HEK293 (cell line): Measurements from ENCODE around the gene CPNE5.

Experiments used
- CTCF ChIA-PET: fragments of 350-600 bp; formaldehyde crosslinking; extraction: SDS; loops from one replicate; lab custom pipeline; 2021; ENCODE audit warnings: antibody characterized with exemption; lab: Yijun Ruan, JAX
- POLR2A ChIA-PET: fragments of 300-600 bp; formaldehyde crosslinking; extraction: SDS; loops from one replicate; lab custom pipeline; 2020; ENCODE audit warnings: antibody characterized with exemption, inconsistent platforms; lab: Yijun Ruan, JAX
- H3K27ac ChIP-seq: fragments of 200-500 bp; sonication (Bioruptor generic); 2 replicates; pipeline ENCODE4 v1.5.1; 2014; ENCODE audit warnings: low read depth, low read length, control low read depth, inconsistent platforms; ENCODE audit errors: extremely low read depth
- H3K36me3 ChIP-seq, 2 experiments: fragments of 200-500 bp in 1 of 2; sonication (Bioruptor generic) in 1 of 2; 1 replicate in 1 of 2; 2 replicates in 1 of 2; pipeline ENCODE4 v1.5.1; 2014 to 2017; ENCODE audit warnings: inconsistent platforms in 2 of 2, low read length in 2 of 2; ENCODE audit not compliant: control insufficient read depth in 2 of 2, insufficient read depth in 1 of 2
- H3K4me1 ChIP-seq: fragments of 200-500 bp; sonication (Bioruptor generic); 2 replicates; pipeline ENCODE4 v1.5.1; 2014; ENCODE audit warnings: mild to moderate bottlenecking, low read length, inconsistent platforms; ENCODE audit not compliant: control insufficient read depth, insufficient read depth
- H3K4me3 ChIP-seq: 2 replicates; pipeline ENCODE4 v1.5.1; 2011; ENCODE audit warnings: low read depth, mild to moderate bottlenecking, control low read depth, low read length, moderate library complexity
- H3K9me3 ChIP-seq: fragments of 200-500 bp; sonication (Bioruptor generic); 2 replicates; pipeline ENCODE4 v1.5.1; 2014; ENCODE audit warnings: low read depth, low read length, inconsistent platforms; ENCODE audit not compliant: control insufficient read depth, insufficient read depth
- BCL11A ChIP-seq: fragments of 450-650 bp; formaldehyde crosslinking; IDR thresholded peaks from 2 replicates; pipeline ENCODE4 v1.5.1; 2016; ENCODE audit warnings: low read depth, missing biosample characterization, missing genetic modification characterization
- FEZF1 ChIP-seq: fragments of 450-650 bp; formaldehyde crosslinking; IDR thresholded peaks from 2 replicates; pipeline ENCODE4 v1.5.1; 2016; ENCODE audit warnings: missing biosample characterization, missing genetic modification characterization
- GFI1B ChIP-seq: fragments of 450-650 bp; formaldehyde crosslinking; IDR thresholded peaks from 2 replicates; pipeline ENCODE4 v1.5.1; 2016; ENCODE audit warnings: missing biosample characterization, missing genetic modification characterization
- HOXC10 ChIP-seq: sonication (generic); formaldehyde crosslinking; IDR thresholded peaks from 2 replicates; pipeline ENCODE4 v1.8.1; 2023; ENCODE audit warnings: mild to moderate bottlenecking, missing genetic modification reagents
- SCRT1 ChIP-seq: fragments of 450-650 bp; formaldehyde crosslinking; IDR thresholded peaks from 2 replicates; pipeline ENCODE4 v1.5.1; 2016; ENCODE audit warnings: missing biosample characterization, missing genetic modification characterization, borderline replicate concordance
- WT1 ChIP-seq: fragments of 450-650 bp; formaldehyde crosslinking; IDR thresholded peaks from 2 replicates; pipeline ENCODE4 v1.5.1; 2016; ENCODE audit warnings: missing biosample characterization, missing genetic modification characterization
- ZBTB7A ChIP-seq: fragments of 450-650 bp; formaldehyde crosslinking; IDR thresholded peaks from 2 replicates; pipeline ENCODE4 v1.5.1; 2016; ENCODE audit warnings: low read depth, missing biosample characterization, missing genetic modification characterization
- ZFP37 ChIP-seq: fragments of 450-650 bp; formaldehyde crosslinking; IDR thresholded peaks from 2 replicates; pipeline ENCODE4 v1.5.1; 2016; ENCODE audit warnings: missing biosample characterization, missing genetic modification characterization
- ZNF10 ChIP-seq: fragments of 450-650 bp; formaldehyde crosslinking; IDR thresholded peaks from 2 replicates; pipeline ENCODE4 v1.5.1; 2017; ENCODE audit warnings: missing biosample characterization, missing genetic modification characterization
- ZNF121 ChIP-seq: fragments of 450-650 bp; formaldehyde crosslinking; IDR thresholded peaks from 2 replicates; pipeline ENCODE4 v1.5.1; 2016; ENCODE audit warnings: missing biosample characterization, missing genetic modification characterization
- ZNF132 ChIP-seq: fragments of 450-650 bp; formaldehyde crosslinking; IDR thresholded peaks from 2 replicates; pipeline ENCODE4 v1.5.1; 2017; ENCODE audit warnings: missing biosample characterization, missing genetic modification characterization, borderline replicate concordance
- ZNF169 ChIP-seq: fragments of 450-650 bp; formaldehyde crosslinking; IDR thresholded peaks from 2 replicates; pipeline ENCODE4 v1.5.1; 2016; ENCODE audit warnings: missing biosample characterization, missing genetic modification characterization
- ZNF214 ChIP-seq: fragments of 450-650 bp; formaldehyde crosslinking; IDR thresholded peaks from 2 replicates; pipeline ENCODE4 v1.5.1; 2017; ENCODE audit warnings: missing biosample characterization, mild to moderate bottlenecking, missing genetic modification characterization, borderline replicate concordance
- ZNF24 ChIP-seq: fragments of 450-650 bp; formaldehyde crosslinking; IDR thresholded peaks from 2 replicates; pipeline ENCODE4 v1.5.1; 2016; ENCODE audit warnings: missing biosample characterization, missing genetic modification characterization
- ZNF292 ChIP-seq: fragments of 450-650 bp; formaldehyde crosslinking; IDR thresholded peaks from 2 replicates; pipeline ENCODE4 v1.5.1; 2016; ENCODE audit warnings: low read depth, missing biosample characterization, missing genetic modification characterization, borderline replicate concordance
- ZNF510 ChIP-seq: fragments of 450-650 bp; formaldehyde crosslinking; IDR thresholded peaks from 2 replicates; pipeline ENCODE4 v1.5.1; 2018; ENCODE audit warnings: mild to moderate bottlenecking, missing genetic modification characterization, missing biosample characterization; ENCODE audit not compliant: insufficient replicate concordance
- ZNF514 ChIP-seq: fragments of 450-650 bp; formaldehyde crosslinking; IDR thresholded peaks from 2 replicates; pipeline ENCODE4 v1.5.1; 2016; ENCODE audit warnings: missing biosample characterization, missing genetic modification characterization
- ZNF521 ChIP-seq: fragments of 450-650 bp; formaldehyde crosslinking; IDR thresholded peaks from 2 replicates; pipeline ENCODE4 v1.5.1; 2017; ENCODE audit warnings: missing biosample characterization, mild to moderate bottlenecking, missing genetic modification characterization
- ZNF664 ChIP-seq: fragments of 450-650 bp; formaldehyde crosslinking; IDR thresholded peaks from 2 replicates; pipeline ENCODE4 v1.5.1; 2016; ENCODE audit warnings: missing biosample characterization, missing genetic modification characterization
- TF ChIP-seq, protein P1 (sequence below): fragments of 450-650 bp; formaldehyde crosslinking; IDR thresholded peaks from 2 replicates; pipeline ENCODE4 v1.5.1; 2016; ENCODE audit warnings: missing biosample characterization, missing genetic modification characterization
- TF ChIP-seq, protein P2 (sequence below): fragments of 450-650 bp; formaldehyde crosslinking; IDR thresholded peaks from 2 replicates; pipeline ENCODE4 v1.5.1; 2016; ENCODE audit warnings: missing biosample characterization, missing genetic modification characterization, low read depth
- TF ChIP-seq, protein P3 (sequence below): fragments of 450-650 bp; IDR thresholded peaks from 2 replicates; pipeline ENCODE4 v1.5.1; 2018; ENCODE audit warnings: missing biosample characterization, missing genetic modification characterization
- TF ChIP-seq, protein P4 (sequence below): fragments of 450-650 bp; formaldehyde crosslinking; IDR thresholded peaks from 2 replicates; pipeline ENCODE4 v1.5.1; 2016; ENCODE audit warnings: missing biosample characterization, missing genetic modification characterization

The CPNE5 gene

DNA sequence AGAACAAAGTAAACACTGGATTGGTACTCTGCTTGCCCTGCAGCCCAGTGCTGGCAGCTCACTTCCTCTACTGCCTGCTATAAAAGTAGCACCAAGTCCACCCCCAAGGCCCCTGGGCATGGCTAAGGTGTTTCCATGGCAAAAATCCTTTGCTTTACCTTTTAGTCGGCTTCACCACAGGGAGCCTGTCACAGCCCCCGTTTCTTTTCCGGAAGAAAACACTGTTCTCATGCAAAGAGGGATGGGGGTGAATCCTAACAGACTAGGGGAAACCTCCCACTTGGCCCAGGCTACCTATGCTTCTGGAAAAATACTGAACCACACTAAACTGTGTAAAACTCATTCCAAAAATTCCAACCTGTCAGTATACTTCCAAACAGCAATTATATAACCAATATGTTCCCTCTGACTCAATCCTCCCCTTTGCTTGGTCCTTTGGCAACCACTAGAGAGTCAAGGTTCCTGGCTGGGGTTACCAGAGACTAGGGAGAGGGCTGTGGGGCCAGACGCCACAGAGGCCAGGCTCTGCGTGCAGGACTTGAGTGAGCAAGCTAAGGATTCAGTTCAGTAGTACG is 19.2 kb upstream of the CPNE5 start:
- peaks cover 7 to 76% of the 10 kb centered on the region in 2 experiments; a peak in 2 of 3 replicates for H3K36me3 ChIP-seq

DNA sequence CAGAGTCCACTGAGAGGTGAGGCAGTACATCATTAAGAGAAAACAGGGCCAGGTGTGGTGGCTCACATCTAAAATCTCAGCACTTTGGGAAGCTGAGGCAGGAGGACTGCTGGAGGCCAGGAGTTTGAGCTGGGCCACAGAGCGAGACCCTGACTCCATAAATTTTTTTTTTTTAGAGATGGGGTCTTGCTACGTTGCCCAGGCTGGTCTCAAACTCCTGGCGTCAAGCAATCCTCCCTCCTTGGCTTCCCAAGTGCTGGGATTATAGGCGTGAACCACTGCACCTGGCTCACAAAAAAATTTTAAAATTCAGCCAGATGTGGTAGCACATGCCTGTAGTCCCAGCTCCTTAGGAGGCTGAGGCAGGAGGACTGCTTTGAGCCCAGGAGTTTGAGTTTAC is 18.1 kb upstream of the CPNE5 start:
- CTCF ChIA-PET, result interaction anchor here (0.6 to 1.8 kb wide), 7 partner anchors 8 to 1231 kb away, joined by 3 to 9 read pairs (median 4); no protein-coding TSS in a partner anchor
- Histone ChIP-seq H3K9me3 (no peaks in the 10 kb centered on the region), H3K4me3 (no peak overlapping the region), H3K36me3 (peaks cover 7 to 76% of the 10 kb centered on the region in 2 experiments; a peak in 2 of 3 replicates), H3K27ac (no peak overlapping the region)
- TF ChIP-seq ZNF292 (tag by site-specific recombination), result no peak
- TF ChIP-seq ZNF121 (tag by site-specific recombination), result peak; percentile 76
- TF ChIP-seq, all 188 proteins: peak for 1
- no peaks in the 10 kb centered on the region for H3K4me1 ChIP-seq
- POLR2A ChIA-PET, result no interaction called here

More for the DNA sequence above, 19.2 kb upstream of the CPNE5 start:
- Histone ChIP-seq H3K27ac (no peak overlapping the region), H3K4me1 (no peaks in the 10 kb centered on the region), H3K9me3 (no peaks in the 10 kb centered on the region), H3K4me3 (no peak overlapping the region)
- ChIA-PET POLR2A (interaction anchor here (0.7 kb wide), 1 partner anchor 17 kb away, joined by 3 read pairs; the partner anchor contains the start of gene PPIL1), CTCF (interaction anchor here (1.4 to 2.3 kb wide), 2 partner anchors 10 to 14 kb away, joined by 4 to 10 read pairs; no protein-coding TSS in a partner anchor)
- TF ChIP-seq ZNF510 (tag by site-specific recombination) (no peak), BCL11A (tag by site-specific recombination) (no peak)
- TF ChIP-seq, protein P1, sequence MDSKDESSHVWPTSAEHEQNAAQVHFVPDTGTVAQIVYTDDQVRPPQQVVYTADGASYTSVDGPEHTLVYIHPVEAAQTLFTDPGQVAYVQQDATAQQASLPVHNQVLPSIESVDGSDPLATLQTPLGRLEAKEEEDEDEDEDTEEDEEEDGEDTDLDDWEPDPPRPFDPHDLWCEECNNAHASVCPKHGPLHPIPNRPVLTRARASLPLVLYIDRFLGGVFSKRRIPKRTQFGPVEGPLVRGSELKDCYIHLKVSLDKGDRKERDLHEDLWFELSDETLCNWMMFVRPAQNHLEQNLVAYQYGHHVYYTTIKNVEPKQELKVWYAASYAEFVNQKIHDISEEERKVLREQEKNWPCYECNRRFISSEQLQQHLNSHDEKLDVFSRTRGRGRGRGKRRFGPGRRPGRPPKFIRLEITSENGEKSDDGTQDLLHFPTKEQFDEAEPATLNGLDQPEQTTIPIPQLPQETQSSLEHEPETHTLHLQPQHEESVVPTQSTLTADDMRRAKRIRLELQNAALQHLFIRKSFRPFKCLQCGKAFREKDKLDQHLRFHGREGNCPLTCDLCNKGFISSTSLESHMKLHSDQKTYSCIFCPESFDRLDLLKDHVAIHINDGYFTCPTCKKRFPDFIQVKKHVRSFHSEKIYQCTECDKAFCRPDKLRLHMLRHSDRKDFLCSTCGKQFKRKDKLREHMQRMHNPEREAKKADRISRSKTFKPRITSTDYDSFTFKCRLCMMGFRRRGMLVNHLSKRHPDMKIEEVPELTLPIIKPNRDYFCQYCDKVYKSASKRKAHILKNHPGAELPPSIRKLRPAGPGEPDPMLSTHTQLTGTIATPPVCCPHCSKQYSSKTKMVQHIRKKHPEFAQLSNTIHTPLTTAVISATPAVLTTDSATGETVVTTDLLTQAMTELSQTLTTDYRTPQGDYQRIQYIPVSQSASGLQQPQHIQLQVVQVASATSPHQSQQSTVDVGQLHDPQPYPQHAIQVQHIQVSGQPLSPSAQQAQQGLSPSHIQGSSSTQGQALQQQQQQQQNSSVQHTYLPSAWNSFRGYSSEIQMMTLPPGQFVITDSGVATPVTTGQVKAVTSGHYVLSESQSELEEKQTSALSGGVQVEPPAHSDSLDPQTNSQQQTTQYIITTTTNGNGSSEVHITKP, result peak; percentile 90

DNA sequence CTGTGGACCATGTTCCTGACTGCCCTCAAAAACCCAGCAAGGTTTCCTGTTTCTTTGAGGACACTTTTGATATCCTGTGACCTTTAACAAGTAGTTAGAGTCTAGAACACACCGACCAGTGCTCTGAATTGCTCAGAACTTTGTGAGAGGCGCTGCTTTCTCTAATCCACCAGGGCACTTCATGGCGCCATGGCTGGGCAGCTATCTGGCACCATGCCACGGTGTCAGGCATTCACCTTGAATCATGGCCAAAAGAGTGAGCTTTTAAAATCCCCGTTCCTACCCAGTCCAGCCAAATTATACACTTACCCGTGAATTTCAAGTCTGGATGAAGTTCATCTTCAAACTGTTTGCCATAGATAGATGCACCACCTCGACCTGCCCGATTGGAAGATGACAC is 17.0 kb upstream of the CPNE5 start:
- Histone ChIP-seq H3K4me1 (no peaks in the 10 kb centered on the region), H3K36me3 (peaks cover 7 to 75% of the 10 kb centered on the region in 2 experiments; a peak in 2 of 3 replicates), H3K27ac (no peak overlapping the region), H3K4me3 (no peak overlapping the region), H3K9me3 (no peaks in the 10 kb centered on the region)
- ChIA-PET CTCF (interaction anchor here (1.0 to 1.8 kb wide), 2 partner anchors 71 to 90 kb away, joined by 3 to 9 read pairs; no protein-coding TSS in a partner anchor), POLR2A (no interaction called here)
- TF ChIP-seq ZNF132 (tag by site-specific recombination), result no peak
- TF ChIP-seq, protein P2, sequence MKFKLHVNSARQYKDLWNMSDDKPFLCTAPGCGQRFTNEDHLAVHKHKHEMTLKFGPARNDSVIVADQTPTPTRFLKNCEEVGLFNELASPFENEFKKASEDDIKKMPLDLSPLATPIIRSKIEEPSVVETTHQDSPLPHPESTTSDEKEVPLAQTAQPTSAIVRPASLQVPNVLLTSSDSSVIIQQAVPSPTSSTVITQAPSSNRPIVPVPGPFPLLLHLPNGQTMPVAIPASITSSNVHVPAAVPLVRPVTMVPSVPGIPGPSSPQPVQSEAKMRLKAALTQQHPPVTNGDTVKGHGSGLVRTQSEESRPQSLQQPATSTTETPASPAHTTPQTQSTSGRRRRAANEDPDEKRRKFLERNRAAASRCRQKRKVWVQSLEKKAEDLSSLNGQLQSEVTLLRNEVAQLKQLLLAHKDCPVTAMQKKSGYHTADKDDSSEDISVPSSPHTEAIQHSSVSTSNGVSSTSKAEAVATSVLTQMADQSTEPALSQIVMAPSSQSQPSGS (tag by site-specific recombination), result no peak
- TF ChIP-seq ZNF214 (tag by site-specific recombination), result no peak
- TF ChIP-seq, protein P3, sequence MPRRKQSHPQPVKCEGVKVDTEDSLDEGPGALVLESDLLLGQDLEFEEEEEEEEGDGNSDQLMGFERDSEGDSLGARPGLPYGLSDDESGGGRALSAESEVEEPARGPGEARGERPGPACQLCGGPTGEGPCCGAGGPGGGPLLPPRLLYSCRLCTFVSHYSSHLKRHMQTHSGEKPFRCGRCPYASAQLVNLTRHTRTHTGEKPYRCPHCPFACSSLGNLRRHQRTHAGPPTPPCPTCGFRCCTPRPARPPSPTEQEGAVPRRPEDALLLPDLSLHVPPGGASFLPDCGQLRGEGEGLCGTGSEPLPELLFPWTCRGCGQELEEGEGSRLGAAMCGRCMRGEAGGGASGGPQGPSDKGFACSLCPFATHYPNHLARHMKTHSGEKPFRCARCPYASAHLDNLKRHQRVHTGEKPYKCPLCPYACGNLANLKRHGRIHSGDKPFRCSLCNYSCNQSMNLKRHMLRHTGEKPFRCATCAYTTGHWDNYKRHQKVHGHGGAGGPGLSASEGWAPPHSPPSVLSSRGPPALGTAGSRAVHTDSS (tag by site-specific recombination), result no peak
- no peak for TF ChIP-seq ZNF169 (tag by site-specific recombination)
- no peak for TF ChIP-seq ZBTB7A
- TF ChIP-seq ZFP37 (tag by site-specific recombination), result no peak
- TF ChIP-seq, protein P4, sequence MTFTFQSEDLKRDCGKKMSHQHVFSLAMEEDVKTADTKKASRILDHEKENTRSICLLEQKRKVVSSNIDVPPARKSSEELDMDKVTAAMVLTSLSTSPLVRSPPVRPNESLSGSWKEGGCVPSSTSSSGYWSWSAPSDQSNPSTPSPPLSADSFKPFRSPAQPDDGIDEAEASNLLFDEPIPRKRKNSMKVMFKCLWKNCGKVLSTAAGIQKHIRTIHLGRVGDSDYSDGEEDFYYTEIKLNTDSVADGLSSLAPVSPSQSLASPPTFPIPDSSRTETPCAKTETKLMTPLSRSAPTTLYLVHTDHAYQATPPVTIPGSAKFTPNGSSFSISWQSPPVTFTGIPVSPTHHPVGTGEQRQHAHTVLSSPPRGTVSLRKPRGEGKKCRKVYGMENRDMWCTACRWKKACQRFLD (tag by site-specific recombination), result no peak
- TF ChIP-seq HOXC10 (CRISPR knock-in tag), result no peak
- TF ChIP-seq WT1, result no peak
- TF ChIP-seq ZNF521 (tag by site-specific recombination), result no peak
- no peak for TF ChIP-seq ZNF10 (tag by site-specific recombination)
- no peak for TF ChIP-seq FEZF1
- TF ChIP-seq ZNF121 (tag by site-specific recombination), result no peak
- no peak for TF ChIP-seq ZNF514 (tag by site-specific recombination)
- TF ChIP-seq SCRT1, result no peak
- no peak for TF ChIP-seq ZNF24 (tag by site-specific recombination)
- no peak for TF ChIP-seq ZNF664 (tag by site-specific recombination)
- no peak for TF ChIP-seq GFI1B (tag by site-specific recombination)
